Esophagus muscularis mucosa (tissue), 4 donors: ENCODE results near the gene SUN5. TPM values are rescaled to one million over a fixed set of nuclear protein-coding genes. Genes with fewer than 3 reads are reported as not detected.

Experiments
- DNase-seq: peaks from one replicate; pipeline ENCODE4 v3.0.0-alpha.2; 2017; ENCODE audit errors: extremely low spot score
- H3K27ac ChIP-seq, 4 donors: fragments of 200-600 bp; sonication (generic); replicated peaks in 1 of 4; 1 replicate in 3 of 4; 2 replicates in 1 of 4; pipeline ENCODE4 v1.5.1; 2016 to 2019; ENCODE audit warnings: mild to moderate bottlenecking in 1 of 4
- H3K27me3 ChIP-seq, 4 donors: fragments of 200-600 bp; sonication (generic); one replicate each; pipeline versions ENCODE4 v1.5.1 to v1.6.0; 2016 to 2019
- H3K36me3 ChIP-seq, 4 donors: fragments of 200-600 bp; sonication (generic); one replicate each; pipeline ENCODE4 v1.5.1; 2016 to 2019
- H3K4me1 ChIP-seq, 4 donors: fragments of 200-600 bp; sonication (generic); one replicate each; pipeline ENCODE4 v1.5.1; 2016 to 2019
- H3K4me3 ChIP-seq, 4 donors: fragments of 200-600 bp; sonication (generic); 1 replicate in 2 of 4; 2 replicates in 2 of 4; pipeline ENCODE4 v1.5.1; 2016 to 2019; ENCODE audit warnings: mild to moderate bottlenecking in 4 of 4, moderate library complexity in 1 of 4
- H3K9me3 ChIP-seq, 4 donors: fragments of 200-600 bp; sonication (generic); 1 replicate in 3 of 4; 2 replicates in 1 of 4; pipeline ENCODE4 v1.5.1; 2016 to 2019
- CTCF ChIP-seq, 3 experiments: fragments of 200-600 bp in 2 of 3; fragments of 450-650 bp in 1 of 3; sonication (generic) in 2 of 3; IDR thresholded peaks; one replicate each; pipeline ENCODE4 v1.5.1; 2017 to 2019; ENCODE audit warnings: antibody characterized with exemption in 3 of 3, mild to moderate bottlenecking in 2 of 3, moderate library complexity in 1 of 3
- EP300 ChIP-seq: sonication (generic); formaldehyde crosslinking; IDR thresholded peaks from one replicate; pipeline ENCODE4 v1.6.1; 2017; ENCODE audit warnings: antibody characterized with exemption
- POLR2A ChIP-seq: fragments of 450-650 bp; IDR thresholded peaks from one replicate; pipeline ENCODE4 v1.6.1; 2017; ENCODE audit warnings: antibody characterized with exemption, moderate library complexity, mild to moderate bottlenecking, low read depth
- POLR2AphosphoS5 ChIP-seq, 2 donors: sonication (generic); formaldehyde crosslinking; IDR thresholded peaks; one replicate each; pipeline ENCODE4 v1.6.1; 2017; ENCODE audit warnings: antibody characterized with exemption in 2 of 2
- WGBS: methylation state at CpG from one replicate; pipeline ENCODE4 v1.1.5; 2018; 5-methylcytosine and 5-hydroxymethylcytosine counted together
- intact Hi-C: fragments of 100-400 bp; cut with DNase I; formaldehyde crosslinking; loops from one replicate; pipeline ENCODE4 v1.15.1; 2023
- total RNA-seq, 4 donors: library from RNA; depleted of rRNA; stranded (reverse); fragments of >200 nt; gene quantifications; one replicate each; pipeline versions ENCODE4 v1.1.0 to v1.2.1, GENCODE V29; 2016

The SUN5 gene
- total RNA-seq, 4 donors from 2014 or later: not detected

DNA sequence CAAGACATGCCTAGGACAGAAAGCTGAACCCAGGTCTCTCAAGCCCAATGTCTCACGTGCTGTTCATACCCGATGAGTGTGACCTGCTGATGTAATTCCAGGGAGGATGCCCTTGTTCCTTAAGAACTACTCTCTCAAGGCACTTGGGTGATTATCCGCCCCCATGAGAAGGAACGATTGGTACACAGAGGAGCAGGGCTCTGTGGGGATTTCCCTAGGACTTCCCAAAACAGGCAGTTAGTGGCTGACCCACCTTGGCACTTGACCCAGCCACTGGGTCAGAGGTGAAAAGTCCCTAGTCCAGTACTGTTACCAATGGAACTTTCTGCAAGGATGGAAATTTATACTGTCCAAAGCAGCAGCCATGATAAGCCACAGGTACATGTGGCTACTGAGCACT is 18.1 kb upstream of the SUN5 start:
- H3K4me3 ChIP-seq: no peak overlapping the region
- H3K9me3 ChIP-seq: no peaks in the 10 kb centered on the region
- no peak for TF ChIP-seq POLR2AphosphoS5 (IDR thresholded peaks at IDR 0.05)
- no peak for TF ChIP-seq POLR2A
- no peak for TF ChIP-seq CTCF (IDR thresholded peaks at IDR 0.05)
- no peak for TF ChIP-seq EP300
- H3K27me3 ChIP-seq: no peaks in the 10 kb centered on the region
- intact Hi-C loops: no loop called here
- H3K27ac ChIP-seq: no peak overlapping the region
- H3K4me1 ChIP-seq: no peaks in the 10 kb centered on the region
- 89% methylated on average over 4 of the region's 4 CpGs for WGBS
- no peak for DNase-seq
- no peaks in the 10 kb centered on the region for H3K36me3 ChIP-seq

- no peaks in the 10 kb centered on the region for H3K9me3 ChIP-seq
- H3K27ac ChIP-seq: no peak overlapping the region
- H3K36me3 ChIP-seq: no peaks in the 10 kb centered on the region
- H3K27me3 ChIP-seq: no peaks in the 10 kb centered on the region
- TF ChIP-seq CTCF (IDR thresholded peaks at IDR 0.05) (no peak), EP300 (no peak), POLR2AphosphoS5 (IDR thresholded peaks at IDR 0.05) (no peak), POLR2A (no peak)
- H3K4me1 ChIP-seq: no peaks in the 10 kb centered on the region
- intact Hi-C loops: no loop called here
- no peak overlapping the region for H3K4me3 ChIP-seq
- WGBS: 58% methylated on average over 3 of the region's 3 CpGs
- no peak for DNase-seq
Measured at GRCh38 chr20:33021879-33022278, 17.6 kb upstream of the SUN5 start.

GRCh38 chr20:33020278-33021161 is 16.3 kb upstream of the SUN5 start:
- Histone ChIP-seq H3K4me3 (no peak overlapping the region), H3K9me3 (no peaks in the 10 kb centered on the region), H3K27ac (no peak overlapping the region), H3K36me3 (no peaks in the 10 kb centered on the region), H3K27me3 (peaks cover 0 to 9% (median 0%) of the 10 kb centered on the region in 4 donors), H3K4me1 (no peaks in the 10 kb centered on the region)
- TF ChIP-seq POLR2AphosphoS5 (IDR thresholded peaks at IDR 0.05) (no peak), POLR2A (no peak), EP300 (no peak), CTCF (IDR thresholded peaks at IDR 0.05) (no peak)
- intact Hi-C loops: no loop called here
- no peak for DNase-seq
- 95% methylated on average over 3 of the region's 18 CpGs for WGBS

GRCh38 chr20:33019465-33020277 is 15.4 kb upstream of the SUN5 start:
- 91% methylated on average over 15 of the region's 23 CpGs for WGBS
- TF ChIP-seq POLR2AphosphoS5 (IDR thresholded peaks at IDR 0.05): no peak
- TF ChIP-seq EP300: no peak
- TF ChIP-seq POLR2A: no peak
- no peak for TF ChIP-seq CTCF (IDR thresholded peaks at IDR 0.05)
- no peak for DNase-seq
- intact Hi-C loops: no loop called here
- peaks cover 0 to 15% (median 0%) of the 10 kb centered on the region in 4 donors for H3K27me3 ChIP-seq
- no peak overlapping the region for H3K4me3 ChIP-seq
- no peaks in the 10 kb centered on the region for H3K36me3 ChIP-seq
- H3K27ac ChIP-seq: no peak overlapping the region
- H3K4me1 ChIP-seq: no peaks in the 10 kb centered on the region
- H3K9me3 ChIP-seq: no peaks in the 10 kb centered on the region
